Stimulated activated CD8-positive, alpha-beta memory T cell treated with anti-CD3 and anti-CD28 coated beads, Interleukin-7, amount 100 ng/mL, for 24 hours (primary cell): ENCODE results near the gene CREB1.

Experiments used
- DNase-seq: peaks from one replicate; pipeline ENCODE4 v3.0.0-alpha.2; 2020; ENCODE audit warnings: low read depth

Gene CREB1

GRCh38 chr2:207504513-207505170 is 25.1 kb upstream of the CREB1 start:
- no peak for DNase-seq

GRCh38 chr2:207505171-207505570 is 24.6 kb upstream of the CREB1 start:
- DNase-seq, result no peak

- no peak for DNase-seq
These were observed 24.0 kb upstream of the CREB1 start for GRCh38 chr2:207505728-207506127.

- DNase-seq, result no peak
These were observed 23.3 kb upstream of the CREB1 start for GRCh38 chr2:207506426-207506825.

GRCh38 chr2:207510148-207510547 is 19.6 kb upstream of the CREB1 start:
- DNase-seq, result no peak

- DNase-seq, result no peak
These were observed 17.9 kb upstream of the CREB1 start for GRCh38 chr2:207511851-207512250.

GRCh38 chr2:207512356-207512755 is 17.4 kb upstream of the CREB1 start:
- no peak for DNase-seq

- no peak for DNase-seq
These were observed 16.1 kb upstream of the CREB1 start for GRCh38 chr2:207513551-207514257.

GRCh38 chr2:207514451-207514850 is 15.3 kb upstream of the CREB1 start:
- DNase-seq, result no peak

GRCh38 chr2:207515671-207516070 is 14.1 kb upstream of the CREB1 start:
- no peak for DNase-seq

GRCh38 chr2:207516206-207516605 is 13.6 kb upstream of the CREB1 start:
- no peak for DNase-seq

GRCh38 chr2:207523005-207523404 is 6.8 kb upstream of the CREB1 start:
- no peak for DNase-seq

GRCh38 chr2:207525296-207525695 is 4.5 kb upstream of the CREB1 start:
- DNase-seq, result no peak

GRCh38 chr2:207528980-207529329 is 807 bp upstream of the CREB1 start:
- no peak for DNase-seq

- DNase-seq, result no peak
These were observed 634 bp downstream of the CREB1 start for GRCh38 chr2:207530160-207531031.

- DNase-seq, result no peak
These were observed 1.5 kb downstream of the CREB1 start for GRCh38 chr2:207531032-207531952.

- DNase-seq, result no peak
These were observed 2.9 kb downstream of the CREB1 start for GRCh38 chr2:207532676-207533075.

- DNase-seq, result no peak
These were observed 3.8 kb downstream of the CREB1 start for GRCh38 chr2:207533461-207534008.

GRCh38 chr2:207534417-207534816 is 4.7 kb downstream of the CREB1 start:
- DNase-seq, result no peak

GRCh38 chr2:207539470-207539869 is 9.7 kb downstream of the CREB1 start:
- DNase-seq, result no peak

GRCh38 chr2:207540431-207540830 is 10.7 kb downstream of the CREB1 start:
- DNase-seq, result no peak

- DNase-seq, result no peak
These were observed 12.2 kb downstream of the CREB1 start for GRCh38 chr2:207541933-207542332.
